SK-N-SH treated with all-trans-retinoic acid at 6 μM for 48 hours (cell line): ENCODE measurements around the gene IL7R.
"Not testable (repeated sequence)": the region's sequence is repeated elsewhere in the genome, so short reads cannot be mapped to it uniquely, and the experiment has no call there.

Source experiments
- ATAC-seq: fragments of 200-7000 bp; cut with Tn5 transposase; 3 replicates; pipeline ENCODE4 v1.9.1; 2020; ENCODE audit warnings: mild to moderate bottlenecking, moderate library complexity
- ARNTL ChIP-seq: fragments of 450-650 bp; formaldehyde crosslinking; IDR thresholded peaks from 2 replicates; pipeline ENCODE4 v1.5.0; 2020; ENCODE audit warnings: low read depth, mild to moderate bottlenecking, moderate library complexity, borderline replicate concordance
- BACH2 ChIP-seq: fragments of 250-450 bp; sonication (Bioruptor Pico); IDR thresholded peaks from 2 replicates; pipeline ENCODE4 v1.9.0; 2021; ENCODE audit warnings: mild to moderate bottlenecking, borderline replicate concordance
- CREB5 ChIP-seq: fragments of 250-450 bp; sonication (Bioruptor Pico); IDR thresholded peaks from 2 replicates; pipeline ENCODE4 v1.5.1; 2020; ENCODE audit warnings: low read depth, mild to moderate bottlenecking, moderate library complexity
- CSDC2 ChIP-seq: fragments of 250-450 bp; sonication (Bioruptor Pico); IDR thresholded peaks from 2 replicates; pipeline ENCODE4 v1.5.0; 2020; ENCODE audit warnings: mild to moderate bottlenecking, moderate library complexity
- CSRNP3 ChIP-seq: fragments of 250-450 bp; sonication (Bioruptor Pico); IDR thresholded peaks from 2 replicates; pipeline ENCODE4 v1.5.1; 2021; ENCODE audit warnings: mild to moderate bottlenecking, moderate library complexity
- GLIS3 ChIP-seq: fragments of 250-450 bp; sonication (Bioruptor Pico); IDR thresholded peaks from 2 replicates; pipeline ENCODE4 v1.5.0; 2020; ENCODE audit warnings: mild to moderate bottlenecking, moderate library complexity
- ISL1 ChIP-seq: fragments of 250-450 bp; sonication (Bioruptor Pico); IDR thresholded peaks from 2 replicates; pipeline ENCODE4 v2.1.2; 2022; ENCODE audit warnings: mild to moderate bottlenecking, moderate library complexity
- PATZ1 ChIP-seq: fragments of 250-450 bp; sonication (Bioruptor Pico); IDR thresholded peaks from 2 replicates; pipeline ENCODE4 v1.8.0; 2020; ENCODE audit warnings: mild to moderate bottlenecking, moderate library complexity, borderline replicate concordance
- POU6F1 ChIP-seq: fragments of 250-450 bp; sonication (Bioruptor Pico); IDR thresholded peaks from 2 replicates; pipeline ENCODE4 v1.8.0; 2021; ENCODE audit warnings: low read depth, mild to moderate bottlenecking, moderate library complexity, borderline replicate concordance
- PPARA ChIP-seq: fragments of 250-450 bp; sonication (Bioruptor Pico); IDR thresholded peaks from 2 replicates; pipeline ENCODE4 v1.5.0; 2020; ENCODE audit warnings: mild to moderate bottlenecking, borderline replicate concordance
- RARB ChIP-seq: fragments of 250-450 bp; sonication (Bioruptor Pico); IDR thresholded peaks from 2 replicates; pipeline ENCODE4 v1.8.0; 2021; ENCODE audit warnings: mild to moderate bottlenecking, moderate library complexity
- TSHZ2 ChIP-seq: fragments of 250-450 bp; sonication (Bioruptor Pico); IDR thresholded peaks from 2 replicates; pipeline ENCODE4 v1.5.0; 2020; ENCODE audit warnings: mild to moderate bottlenecking, moderate library complexity
- ZFP3 ChIP-seq: fragments of 250-450 bp; sonication (Bioruptor Pico); IDR thresholded peaks from 2 replicates; pipeline ENCODE4 v1.5.0; 2020; ENCODE audit warnings: mild to moderate bottlenecking, moderate library complexity
- ZFP30 ChIP-seq: fragments of 450-650 bp; formaldehyde crosslinking; IDR thresholded peaks from 2 replicates; pipeline ENCODE4 v1.5.0; 2022; ENCODE audit warnings: mild to moderate bottlenecking, moderate library complexity
- ZNF565 ChIP-seq: fragments of 450-650 bp; formaldehyde crosslinking; conservative IDR thresholded peaks from 2 replicates; pipeline ENCODE4 v1.5.0; 2020; ENCODE audit warnings: low read depth, mild to moderate bottlenecking, moderate library complexity
- ZNF70 ChIP-seq: fragments of 450-650 bp; formaldehyde crosslinking; IDR thresholded peaks from 2 replicates; pipeline ENCODE4 v1.5.0; 2020; ENCODE audit warnings: mild to moderate bottlenecking, moderate library complexity

Gene IL7R

GRCh38 chr5:35852773-35853172 is 3.9 kb upstream of the IL7R start (continued):
- TF ChIP-seq CREB5, result no peak

GRCh38 chr5:35853631-35854030 is 3.1 kb upstream of the IL7R start:
- TF ChIP-seq GLIS3 (CRISPR knock-in tag), result no peak
- TF ChIP-seq TSHZ2, result no peak
- no peak for TF ChIP-seq ZFP3
- TF ChIP-seq RARB (CRISPR knock-in tag), result no peak
- no peak for TF ChIP-seq POU6F1 (CRISPR knock-in tag)
- TF ChIP-seq CSRNP3 (CRISPR knock-in tag), result no peak
- TF ChIP-seq PPARA (CRISPR knock-in tag), result no peak
- no peak for TF ChIP-seq BACH2 (CRISPR knock-in tag)
- TF ChIP-seq ZNF565 (CRISPR knock-in tag), result no peak
- TF ChIP-seq, all 23 proteins: peak for 0
- ATAC-seq, result no peak

GRCh38 chr5:35854248-35854647 is 2.4 kb upstream of the IL7R start:
- no peak for TF ChIP-seq ISL1 (CRISPR knock-in tag)
- no peak for TF ChIP-seq POU6F1 (CRISPR knock-in tag)
- ATAC-seq, result no peak

GRCh38 chr5:35855187-35855586 is 1.5 kb upstream of the IL7R start:
- no peak for ATAC-seq
- no peak for TF ChIP-seq BACH2 (CRISPR knock-in tag)
- no peak for TF ChIP-seq ISL1 (CRISPR knock-in tag)
- TF ChIP-seq ZFP3, result no peak
- no peak for TF ChIP-seq RARB (CRISPR knock-in tag)
- TF ChIP-seq ZFP30 (CRISPR knock-in tag), result no peak
- TF ChIP-seq CSRNP3 (CRISPR knock-in tag), result no peak
- TF ChIP-seq ZNF565 (CRISPR knock-in tag), result no peak
- TF ChIP-seq PATZ1 (CRISPR knock-in tag), result no peak
- no peak for TF ChIP-seq ARNTL (CRISPR knock-in tag)
- no peak for TF ChIP-seq TSHZ2
- no peak for TF ChIP-seq CSDC2 (CRISPR knock-in tag)
- TF ChIP-seq ZNF70 (CRISPR knock-in tag), result no peak
- TF ChIP-seq CREB5, result no peak

- not testable (repeated sequence) for ATAC-seq
These were observed 416 bp upstream of the IL7R start for GRCh38 chr5:35856186-35856764.
